ENCODE results near the gene FOXN3.

- TF ChIP-seq CTCF (IDR thresholded peaks at IDR 0.05) (no peak), EP300 (IDR thresholded peaks at IDR 0.05) (no peak), POLR2A (IDR thresholded peaks at IDR 0.05) (no peak)
Measured at GRCh38 chr14:89391123-89391522, 25.9 kb downstream of the FOXN3 start.

All from ovary (tissue), 3 donors.